ENCODE data around the gene LONP2.
"Not testable (repeated sequence)": the region's sequence is repeated elsewhere in the genome, so short reads cannot be mapped to it uniquely, and the experiment has no call there.

LONP2 gene

DNA sequence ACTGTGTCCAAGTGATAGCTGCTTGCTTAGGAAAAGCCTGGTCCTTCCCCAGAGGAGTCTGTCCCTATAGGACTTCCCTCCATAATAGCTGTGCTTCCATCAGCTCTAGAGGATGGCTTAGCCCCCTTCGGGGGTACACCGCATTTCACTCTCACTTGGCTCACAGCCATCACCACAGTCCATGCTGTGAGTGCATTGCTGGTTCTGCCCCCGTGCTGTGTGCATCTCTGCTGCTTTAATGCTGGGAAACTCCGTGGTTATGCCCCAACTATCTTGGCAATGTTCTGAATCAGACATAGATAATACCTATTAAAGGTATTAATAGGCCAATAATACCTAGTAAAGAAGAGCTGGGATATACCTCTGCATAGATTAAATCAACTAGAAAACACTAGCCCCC, 82.8 kb downstream of the LONP2 start:
- Mint-ChIP-seq H3K9me3 (no peaks in the 10 kb centered on the region), H3K27ac (no peak overlapping the region), H3K27me3 (no peaks in the 10 kb centered on the region), H3K4me1 (no peaks in the 10 kb centered on the region), H3K36me3 (ENCODE audit: low read depth) (peaks cover 18% of the 10 kb centered on the region), H3K4me3 (no peak overlapping the region)
- ATAC-seq (no peak), DNase-seq (no peak)

DNA sequence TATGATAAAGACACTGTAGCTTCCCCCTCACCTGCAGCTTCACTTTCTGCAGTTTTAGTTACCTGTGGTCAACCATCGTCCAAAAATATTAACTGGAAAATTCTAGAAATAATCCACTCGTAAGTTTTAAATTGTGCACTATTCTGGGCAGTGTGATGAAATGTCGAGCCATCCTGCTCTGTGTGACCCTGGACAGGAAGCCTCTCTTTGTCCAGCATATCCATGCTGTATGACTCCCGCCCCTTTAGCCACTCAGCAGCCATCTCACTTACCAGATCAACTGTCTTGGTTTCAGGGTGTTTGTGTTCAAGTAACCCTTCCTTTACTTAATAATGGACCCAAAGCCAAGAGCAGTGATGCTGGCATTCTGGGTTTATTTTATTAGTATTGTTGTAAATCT, 85.0 kb downstream of the LONP2 start:
- Mint-ChIP-seq H3K4me1 (no peaks in the 10 kb centered on the region), H3K36me3 (ENCODE audit: low read depth) (peaks cover 12% of the 10 kb centered on the region), H3K4me3 (no peak overlapping the region)

DNA sequence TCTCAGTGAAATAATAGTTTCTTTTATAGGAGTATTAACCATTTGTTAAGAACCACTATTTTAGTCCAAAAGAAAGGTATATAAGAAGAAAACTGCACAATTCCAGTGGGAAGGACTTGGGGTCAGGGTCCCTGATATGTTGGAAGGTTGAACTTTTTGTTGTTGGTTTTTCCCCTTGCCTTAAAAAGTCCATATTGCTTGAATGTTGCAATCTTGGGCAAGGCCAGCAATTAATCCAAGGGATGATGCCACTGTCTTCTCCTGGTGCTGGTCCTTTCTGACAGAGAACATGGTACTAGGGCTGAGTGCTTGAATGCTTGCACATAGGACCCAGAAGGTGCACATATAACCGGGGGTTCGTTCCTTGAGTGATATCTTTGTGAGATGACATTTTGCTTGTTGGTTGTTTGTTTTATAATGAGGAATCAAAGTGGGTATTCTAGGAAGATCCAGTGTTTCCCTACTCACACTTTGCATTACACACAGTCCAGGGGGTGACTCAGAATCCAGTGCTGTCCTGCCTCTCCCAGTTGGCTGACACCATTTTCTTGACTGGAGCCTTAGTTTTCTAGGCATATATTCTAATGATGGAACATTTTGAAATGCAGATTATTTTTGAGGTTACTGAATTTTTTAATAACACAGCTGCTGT, 86.2 kb downstream of the LONP2 start:
- Mint-ChIP-seq H3K9me3 (no peaks in the 10 kb centered on the region), H3K36me3 (ENCODE audit: low read depth) (peaks cover 16% of the 10 kb centered on the region)

More for the DNA sequence above, 85.0 kb downstream of the LONP2 start:
- Mint-ChIP-seq H3K9me3 (no peaks in the 10 kb centered on the region), H3K27me3 (no peaks in the 10 kb centered on the region), H3K27ac (no peak overlapping the region)
- ATAC-seq (no peak), DNase-seq (no peak)

DNA sequence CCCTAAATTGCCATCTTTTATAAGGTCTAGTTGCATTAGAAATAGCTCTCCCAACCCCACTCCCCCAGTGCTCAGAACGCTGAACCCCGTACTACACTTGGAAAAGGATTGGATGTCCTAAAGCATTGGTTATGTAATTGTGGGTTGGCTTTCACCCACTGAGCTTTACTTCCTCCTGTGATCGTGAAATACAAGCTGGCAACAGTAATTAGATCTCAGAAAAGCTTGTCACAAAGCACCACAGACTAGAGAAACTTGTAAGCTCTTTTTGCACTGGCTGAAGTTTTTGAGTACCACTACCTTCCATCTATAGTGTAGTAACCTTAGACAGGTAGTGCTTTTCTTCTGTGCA, 86.7 kb downstream of the LONP2 start:
- H3K27me3 Mint-ChIP-seq, result no peaks in the 10 kb centered on the region

More for the DNA sequence above, 86.2 kb downstream of the LONP2 start:
- Mint-ChIP-seq H3K27ac (no peak overlapping the region), H3K4me1 (no peaks in the 10 kb centered on the region), H3K4me3 (no peak overlapping the region), H3K27me3 (no peaks in the 10 kb centered on the region)
- ATAC-seq, result no peak
- DNase-seq, result no peak

DNA sequence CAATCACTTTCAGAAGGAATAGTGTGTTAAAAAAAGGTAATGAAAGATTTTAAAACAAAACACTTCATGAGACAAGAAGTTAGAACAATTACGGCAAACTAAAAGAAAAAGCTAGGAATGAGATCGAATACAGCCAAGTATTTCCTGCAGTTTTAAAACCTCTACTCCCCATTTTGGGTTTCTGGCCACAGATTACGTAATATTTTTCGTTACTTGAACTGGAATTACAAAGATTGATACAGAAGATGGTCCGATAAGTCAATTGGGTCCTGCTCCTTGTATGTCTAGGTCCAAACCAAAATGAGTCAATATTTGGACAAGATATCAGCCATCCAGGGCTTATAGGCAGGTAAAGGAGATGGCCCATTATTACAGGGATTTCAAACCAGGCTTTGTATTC, 88.9 kb downstream of the LONP2 start:
- H3K36me3 Mint-ChIP-seq (ENCODE audit: low read depth), result peaks cover 29% of the 10 kb centered on the region
- ATAC-seq (no peak), DNase-seq (no peak)
- no peaks in the 10 kb centered on the region for H3K4me1 Mint-ChIP-seq
- H3K27me3 Mint-ChIP-seq, result no peaks in the 10 kb centered on the region
- H3K27ac Mint-ChIP-seq, result no peak overlapping the region
- no peaks in the 10 kb centered on the region for H3K9me3 Mint-ChIP-seq
- H3K4me3 Mint-ChIP-seq, result no peak overlapping the region

More for the DNA sequence above, 86.7 kb downstream of the LONP2 start:
- no peak for ATAC-seq
- peaks cover 16% of the 10 kb centered on the region for H3K36me3 Mint-ChIP-seq (ENCODE audit: low read depth)
- no peak for DNase-seq
- no peaks in the 10 kb centered on the region for H3K9me3 Mint-ChIP-seq
- no peak overlapping the region for H3K27ac Mint-ChIP-seq
- H3K4me1 Mint-ChIP-seq, result no peaks in the 10 kb centered on the region
- H3K4me3 Mint-ChIP-seq, result no peak overlapping the region

DNA sequence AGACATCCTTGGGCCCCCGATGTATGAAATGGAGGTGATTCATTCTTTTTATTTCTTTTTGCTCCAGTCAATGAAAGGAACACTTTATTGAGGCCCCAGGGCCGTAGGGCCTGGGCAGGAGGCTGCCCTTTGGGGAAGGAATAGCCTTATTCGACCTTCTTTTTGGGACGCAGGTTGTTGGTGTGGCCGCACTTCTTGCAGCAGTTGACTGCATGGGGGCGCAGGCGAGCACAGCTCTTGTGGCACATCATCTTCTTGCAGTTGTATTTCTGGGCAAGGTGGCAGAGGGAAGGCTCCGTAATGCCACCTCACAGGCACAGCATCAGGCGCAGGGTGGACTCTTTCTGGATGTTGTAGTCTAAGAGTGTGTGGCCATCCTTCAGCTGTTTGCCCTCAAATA, 90.2 kb downstream of the LONP2 start:
- H3K4me1 Mint-ChIP-seq, result no peaks in the 10 kb centered on the region
- DNase-seq (no peak), ATAC-seq (no peak)
- no peak overlapping the region for H3K27ac Mint-ChIP-seq
- H3K9me3 Mint-ChIP-seq, result no peaks in the 10 kb centered on the region
- peaks cover 31% of the 10 kb centered on the region for H3K36me3 Mint-ChIP-seq (ENCODE audit: low read depth)
- no peaks in the 10 kb centered on the region for H3K27me3 Mint-ChIP-seq
- no peak overlapping the region for H3K4me3 Mint-ChIP-seq

DNA sequence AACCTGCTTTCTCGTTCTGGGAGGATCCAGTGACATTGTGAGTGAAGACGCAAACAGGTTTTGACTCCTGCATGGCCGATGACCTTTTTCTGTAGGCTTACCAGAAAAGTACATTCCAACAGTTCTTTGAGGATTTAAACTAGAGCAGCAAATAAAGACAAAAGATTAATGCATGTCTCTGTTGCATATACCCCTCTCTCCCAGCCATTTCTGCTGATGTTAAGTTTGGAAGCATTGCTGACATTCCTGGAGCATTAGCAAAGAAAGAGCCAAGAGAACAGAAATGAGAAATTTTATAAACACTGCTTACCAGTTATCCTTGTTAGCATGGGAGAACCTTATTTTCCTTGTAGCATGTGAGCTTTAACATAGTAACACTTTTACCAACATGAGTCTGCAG, 91.9 kb downstream of the LONP2 start:
- no peak overlapping the region for H3K27ac Mint-ChIP-seq
- no peaks in the 10 kb centered on the region for H3K27me3 Mint-ChIP-seq
- no peaks in the 10 kb centered on the region for H3K9me3 Mint-ChIP-seq
- ATAC-seq, result no peak
- H3K36me3 Mint-ChIP-seq (ENCODE audit: low read depth), result peaks cover 34% of the 10 kb centered on the region
- H3K4me3 Mint-ChIP-seq, result no peak overlapping the region
- no peak for DNase-seq
- H3K4me1 Mint-ChIP-seq, result peaks cover 5% of the 10 kb centered on the region

DNA sequence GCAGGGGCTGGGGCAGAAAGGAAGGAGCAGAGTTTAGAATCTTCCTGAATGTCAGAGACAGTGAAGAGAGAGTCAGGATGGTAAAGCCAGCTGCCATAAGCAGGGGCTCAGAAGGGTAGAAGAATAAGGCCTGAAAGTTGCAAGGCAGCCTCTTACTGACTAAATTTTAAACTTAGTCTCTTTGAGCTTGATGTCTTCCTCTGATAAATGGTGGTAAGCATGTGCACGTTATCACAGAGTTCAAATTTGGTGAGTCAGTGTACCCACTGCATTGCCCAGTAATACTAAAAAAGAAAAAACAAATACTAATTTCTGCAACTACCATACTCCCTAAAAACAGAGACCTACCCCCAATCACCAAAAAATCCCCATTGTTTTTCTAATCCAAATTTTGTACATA, 96.0 kb downstream of the LONP2 start:
- H3K27ac Mint-ChIP-seq, result peak overlapping the region; percentile 69
- no peak overlapping the region for H3K4me3 Mint-ChIP-seq
- DNase-seq (no peak), ATAC-seq (no peak)
- H3K4me1 Mint-ChIP-seq, result peaks cover 5% of the 10 kb centered on the region
- no peaks in the 10 kb centered on the region for H3K9me3 Mint-ChIP-seq
- H3K27me3 Mint-ChIP-seq, result no peaks in the 10 kb centered on the region
- peaks cover 38% of the 10 kb centered on the region for H3K36me3 Mint-ChIP-seq (ENCODE audit: low read depth)

GRCh38 chr16:48342591-48342990, 98.5 kb downstream of the LONP2 start:
- Mint-ChIP-seq H3K9me3 (no peaks in the 10 kb centered on the region), H3K27me3 (no peaks in the 10 kb centered on the region), H3K4me1 (peaks cover 5% of the 10 kb centered on the region), H3K27ac (no peak overlapping the region), H3K4me3 (no peak overlapping the region), H3K36me3 (ENCODE audit: low read depth) (peaks cover 22% of the 10 kb centered on the region)
- no peak for ATAC-seq
- DNase-seq, result no peak

DNA sequence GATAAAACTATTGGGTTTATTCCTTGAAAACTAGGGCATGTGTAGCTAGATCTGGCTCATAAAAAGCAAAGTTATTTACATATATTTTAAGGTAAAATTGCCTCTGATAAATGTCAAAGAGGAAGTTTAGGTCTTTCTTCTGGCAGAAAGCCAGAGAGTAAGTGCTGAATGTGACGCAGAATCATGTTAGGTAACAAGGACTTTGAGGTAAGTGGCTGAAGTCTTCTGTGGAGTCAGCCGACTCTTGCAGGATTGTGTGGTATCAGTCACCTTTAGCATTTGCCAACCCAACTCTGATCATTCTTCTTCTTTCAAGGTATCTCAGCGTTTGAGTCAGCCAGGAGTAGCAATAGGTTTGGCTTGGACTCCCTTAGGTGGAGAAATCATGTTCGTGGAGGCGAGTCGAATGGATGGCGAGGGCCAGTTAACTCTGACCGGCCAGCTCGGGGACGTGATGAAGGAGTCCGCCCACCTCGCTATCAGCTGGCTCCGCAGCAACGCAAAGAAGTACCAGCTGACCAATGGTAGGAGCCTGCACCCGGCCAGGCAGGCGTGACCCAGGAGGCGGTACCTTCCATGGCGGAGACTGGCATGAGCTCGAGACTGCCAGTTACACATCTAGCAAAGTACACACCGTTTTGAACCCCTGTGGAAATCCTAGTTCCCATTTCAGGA, 103.2 kb downstream of the LONP2 start:
- no peaks in the 10 kb centered on the region for H3K4me1 Mint-ChIP-seq
- no peak overlapping the region for H3K4me3 Mint-ChIP-seq
- no peaks in the 10 kb centered on the region for H3K27me3 Mint-ChIP-seq
- DNase-seq, result no peak
- H3K36me3 Mint-ChIP-seq (ENCODE audit: low read depth), result peaks cover 34% of the 10 kb centered on the region
- no peak overlapping the region for H3K27ac Mint-ChIP-seq
- peak; percentile 38 for ATAC-seq
- H3K9me3 Mint-ChIP-seq, result no peaks in the 10 kb centered on the region

GRCh38 chr16:48347980-48348379, 103.9 kb downstream of the LONP2 start:
- ATAC-seq, result no peak

DNA sequence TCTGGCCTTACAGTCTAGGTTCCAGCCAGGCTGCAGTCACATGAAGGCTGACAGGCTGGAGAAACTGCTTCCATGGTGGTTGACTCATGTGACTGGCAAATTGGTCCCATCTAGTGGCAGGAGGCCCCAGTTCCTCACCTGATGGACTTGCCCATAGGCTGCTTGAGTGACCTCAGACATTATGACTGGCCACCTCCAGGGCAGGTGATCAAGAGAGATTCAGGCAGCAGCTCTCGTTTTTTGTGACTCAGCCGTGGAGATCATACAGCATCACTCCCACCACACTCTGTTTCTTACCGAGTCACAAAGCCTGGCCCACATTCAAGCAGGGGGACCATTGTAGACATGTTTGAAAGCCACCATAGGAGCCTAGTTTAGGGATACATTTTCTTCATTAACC, 106.6 kb downstream of the LONP2 start:
- Mint-ChIP-seq H3K4me1 (peaks cover 24% of the 10 kb centered on the region), H3K27me3 (no peaks in the 10 kb centered on the region), H3K9me3 (peaks cover 3% of the 10 kb centered on the region), H3K27ac (no peak overlapping the region), H3K4me3 (no peak overlapping the region), H3K36me3 (ENCODE audit: low read depth) (peaks cover 40% of the 10 kb centered on the region)
- ATAC-seq, result no peak
- no peak for DNase-seq

More at GRCh38 chr16:48347980-48348379, 103.9 kb downstream of the LONP2 start:
- Mint-ChIP-seq H3K4me3 (no peak overlapping the region), H3K27ac (no peak overlapping the region), H3K4me1 (peaks cover under 1% of the 10 kb centered on the region), H3K36me3 (ENCODE audit: low read depth) (peaks cover 34% of the 10 kb centered on the region), H3K27me3 (no peaks in the 10 kb centered on the region), H3K9me3 (no peaks in the 10 kb centered on the region)
- no peak for DNase-seq

DNA sequence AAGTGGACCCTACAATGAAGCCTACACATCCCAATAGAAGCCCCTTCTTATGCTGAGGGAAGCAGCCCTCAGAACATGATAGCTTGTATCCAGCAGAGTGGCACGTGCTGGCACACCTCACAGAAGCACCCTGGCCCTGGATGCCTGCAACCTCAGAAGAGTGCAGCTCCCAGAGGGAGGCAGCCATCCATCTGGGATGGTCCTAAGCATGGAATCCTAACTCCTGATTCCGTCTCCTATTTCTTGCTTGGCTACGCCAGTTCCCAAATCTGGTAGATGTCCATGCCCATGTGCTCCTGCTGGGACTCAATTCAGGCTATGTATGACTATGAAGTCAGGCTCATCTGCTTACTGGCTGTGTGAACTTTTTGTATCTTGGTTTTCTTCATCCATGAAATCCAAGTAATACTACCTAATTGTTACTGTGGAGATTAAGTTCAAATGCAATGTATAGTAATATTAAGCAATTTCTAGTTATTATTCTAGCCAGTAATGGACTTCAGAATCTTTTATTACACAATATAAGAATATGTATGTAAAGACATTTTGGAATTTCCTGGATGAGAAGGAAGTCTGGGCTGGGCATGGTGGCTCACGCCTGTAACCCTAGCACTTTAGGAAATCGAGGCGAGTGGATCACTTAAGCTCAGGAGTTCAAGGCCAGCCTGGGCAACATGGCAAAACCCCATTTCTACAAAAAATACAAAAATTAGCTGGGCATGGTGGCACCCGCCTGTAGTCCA, 108.7 kb downstream of the LONP2 start:
- no peak for ATAC-seq
- no peaks in the 10 kb centered on the region for H3K27me3 Mint-ChIP-seq
- peaks cover 3% of the 10 kb centered on the region for H3K9me3 Mint-ChIP-seq
- no peak for DNase-seq
- no peak overlapping the region for H3K27ac Mint-ChIP-seq
- H3K4me3 Mint-ChIP-seq, result no peak overlapping the region
- H3K4me1 Mint-ChIP-seq, result peaks cover 30% of the 10 kb centered on the region
- H3K36me3 Mint-ChIP-seq (ENCODE audit: low read depth), result peaks cover 37% of the 10 kb centered on the region

GRCh38 chr16:48353565-48354163, 109.6 kb downstream of the LONP2 start:
- no peaks in the 10 kb centered on the region for H3K27me3 Mint-ChIP-seq
- peak; percentile 70 for ATAC-seq
- peak; percentile 53 for DNase-seq
- H3K4me1 Mint-ChIP-seq, result peaks cover 30% of the 10 kb centered on the region
- H3K36me3 Mint-ChIP-seq (ENCODE audit: low read depth), result peaks cover 34% of the 10 kb centered on the region
- peaks cover 3% of the 10 kb centered on the region for H3K9me3 Mint-ChIP-seq
- H3K4me3 Mint-ChIP-seq, result no peak overlapping the region
- peak overlapping the region; percentile 79 for H3K27ac Mint-ChIP-seq

DNA sequence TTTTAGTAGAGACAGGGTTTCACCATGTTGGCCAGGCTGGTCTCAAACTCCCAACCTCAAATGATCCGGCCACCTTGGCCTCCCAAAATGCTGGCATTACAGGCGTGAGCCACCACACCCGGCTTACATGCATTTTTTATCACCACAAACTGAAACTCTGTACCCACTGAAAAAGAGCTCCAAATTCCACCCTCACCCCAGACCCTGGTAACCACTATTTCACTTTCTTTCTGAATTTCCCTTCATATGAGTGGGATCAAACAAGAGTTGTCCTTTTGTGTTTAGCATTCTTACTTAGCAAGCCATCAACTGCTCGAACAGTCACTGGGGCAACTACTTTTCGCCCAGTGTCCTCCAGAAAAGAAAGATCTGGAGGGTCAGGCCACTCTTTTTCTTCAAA, 110.3 kb downstream of the LONP2 start:
- not testable (repeated sequence) for DNase-seq, H3K4me3 Mint-ChIP-seq, H3K27me3 Mint-ChIP-seq, H3K9me3 Mint-ChIP-seq
- H3K36me3 Mint-ChIP-seq (ENCODE audit: low read depth), result peaks cover 32% of the 10 kb centered on the region
- peak overlapping the region; percentile 43 for H3K27ac Mint-ChIP-seq
- peak; percentile 71 for ATAC-seq
- peaks cover 30% of the 10 kb centered on the region for H3K4me1 Mint-ChIP-seq
